Parathyroid adenoma (tissue), 2 donors: ENCODE data around the gene FAM222A.

Experiments used
- H2AFZ ChIP-seq: fragments of 300-600 bp; sonication (generic); one replicate; pipeline ENCODE4 v1.7.0; 2017; ENCODE audit warnings: antibody characterized with exemption, mild to moderate bottlenecking
- H3K27ac ChIP-seq: fragments of 300-600 bp; sonication (generic); one replicate; pipeline ENCODE4 v1.7.0; 2017
- H3K27me3 ChIP-seq: fragments of 300-600 bp; sonication (generic); one replicate; pipeline ENCODE4 v1.7.0; 2017; ENCODE audit warnings: low read length; ENCODE audit not compliant: control insufficient read depth, insufficient read depth
- H3K36me3 ChIP-seq: fragments of 300-600 bp; sonication (generic); one replicate; pipeline ENCODE4 v1.7.0; 2017; ENCODE audit warnings: low read length; ENCODE audit not compliant: control insufficient read depth, insufficient read depth
- H3K4me1 ChIP-seq: fragments of 300-600 bp; sonication (generic); one replicate; pipeline ENCODE4 v1.7.0; 2017; ENCODE audit warnings: control low read depth
- H3K4me2 ChIP-seq: fragments of 300-600 bp; sonication (generic); one replicate; pipeline ENCODE4 v1.7.0; 2017; ENCODE audit warnings: low read length
- H3K4me3 ChIP-seq: fragments of 300-600 bp; sonication (generic); one replicate; pipeline ENCODE4 v1.7.0; 2017; ENCODE audit warnings: low read depth, low read length
- H3K79me2 ChIP-seq: fragments of 300-600 bp; sonication (generic); one replicate; pipeline ENCODE4 v1.7.0; 2017; ENCODE audit warnings: control low read depth
- H3K9ac ChIP-seq: fragments of 300-600 bp; sonication (generic); one replicate; pipeline ENCODE4 v1.7.0; 2017; ENCODE audit warnings: mild to moderate bottlenecking
- H3K9me3 ChIP-seq: fragments of 300-600 bp; sonication (generic); one replicate; pipeline ENCODE4 v1.7.0; 2017; ENCODE audit warnings: low read length; ENCODE audit not compliant: control insufficient read depth
- CTCF ChIP-seq: fragments of 300-600 bp; sonication (generic); IDR thresholded peaks from one replicate; pipeline ENCODE4 v1.7.0; 2017; ENCODE audit warnings: antibody characterized with exemption, mild to moderate bottlenecking
- donor health status: primary hyperparathyroidism.

Gene FAM222A

GRCh38 chr12:109796057-109796456 lies 82.4 kb downstream of the FAM222A start:
- no peak overlapping the region for H3K9ac ChIP-seq
- H3K27ac ChIP-seq, result no peak overlapping the region
- no peak overlapping the region for H2AFZ ChIP-seq
- H3K79me2 ChIP-seq, result no peaks in the 10 kb centered on the region
- no peak for TF ChIP-seq CTCF
- no peaks in the 10 kb centered on the region for H3K27me3 ChIP-seq
- no peak overlapping the region for H3K4me3 ChIP-seq
- H3K9me3 ChIP-seq, result no peaks in the 10 kb centered on the region
- no peak overlapping the region for H3K4me2 ChIP-seq
- no peaks in the 10 kb centered on the region for H3K36me3 ChIP-seq
- no peaks in the 10 kb centered on the region for H3K4me1 ChIP-seq

GRCh38 chr12:109797905-109798669 lies 84.5 kb downstream of the FAM222A start:
- no peaks in the 10 kb centered on the region for H3K27me3 ChIP-seq
- no peaks in the 10 kb centered on the region for H3K79me2 ChIP-seq
- no peak overlapping the region for H3K27ac ChIP-seq
- no peaks in the 10 kb centered on the region for H3K4me1 ChIP-seq
- H3K4me3 ChIP-seq, result no peak overlapping the region
- H3K36me3 ChIP-seq, result no peaks in the 10 kb centered on the region
- no peak overlapping the region for H3K9ac ChIP-seq
- no peak overlapping the region for H2AFZ ChIP-seq
- no peaks in the 10 kb centered on the region for H3K9me3 ChIP-seq
- TF ChIP-seq CTCF, result no peak
- no peak overlapping the region for H3K4me2 ChIP-seq

- no peaks in the 10 kb centered on the region for H3K9me3 ChIP-seq
- no peaks in the 10 kb centered on the region for H3K36me3 ChIP-seq
- H3K4me3 ChIP-seq, result no peak overlapping the region
- no peak overlapping the region for H3K9ac ChIP-seq
- no peaks in the 10 kb centered on the region for H3K4me1 ChIP-seq
- H3K27me3 ChIP-seq, result no peaks in the 10 kb centered on the region
- H3K27ac ChIP-seq, result no peak overlapping the region
- H3K4me2 ChIP-seq, result no peak overlapping the region
- no peak overlapping the region for H2AFZ ChIP-seq
- H3K79me2 ChIP-seq, result no peaks in the 10 kb centered on the region
- no peak for TF ChIP-seq CTCF
Observed at GRCh38 chr12:109798691-109799090, 85.1 kb downstream of the FAM222A start.

GRCh38 chr12:109800536-109800935 lies 86.9 kb downstream of the FAM222A start:
- Histone ChIP-seq H3K4me2 (no peak overlapping the region), H3K27me3 (no peaks in the 10 kb centered on the region), H3K79me2 (no peaks in the 10 kb centered on the region), H3K4me1 (no peaks in the 10 kb centered on the region), H2AFZ (no peak overlapping the region), H3K27ac (no peak overlapping the region), H3K4me3 (no peak overlapping the region), H3K36me3 (no peaks in the 10 kb centered on the region), H3K9me3 (no peaks in the 10 kb centered on the region), H3K9ac (no peak overlapping the region)
- no peak for TF ChIP-seq CTCF

GRCh38 chr12:109802828-109803227 lies 89.2 kb downstream of the FAM222A start:
- no peaks in the 10 kb centered on the region for H3K79me2 ChIP-seq
- H3K4me2 ChIP-seq, result no peak overlapping the region
- H3K27ac ChIP-seq, result no peak overlapping the region
- no peaks in the 10 kb centered on the region for H3K27me3 ChIP-seq
- H2AFZ ChIP-seq, result no peak overlapping the region
- no peaks in the 10 kb centered on the region for H3K36me3 ChIP-seq
- no peak overlapping the region for H3K4me3 ChIP-seq
- no peaks in the 10 kb centered on the region for H3K9me3 ChIP-seq
- TF ChIP-seq CTCF, result no peak
- no peak overlapping the region for H3K9ac ChIP-seq
- H3K4me1 ChIP-seq, result no peaks in the 10 kb centered on the region
